ENCODE results near the gene SHB.

The SHB gene

DNA sequence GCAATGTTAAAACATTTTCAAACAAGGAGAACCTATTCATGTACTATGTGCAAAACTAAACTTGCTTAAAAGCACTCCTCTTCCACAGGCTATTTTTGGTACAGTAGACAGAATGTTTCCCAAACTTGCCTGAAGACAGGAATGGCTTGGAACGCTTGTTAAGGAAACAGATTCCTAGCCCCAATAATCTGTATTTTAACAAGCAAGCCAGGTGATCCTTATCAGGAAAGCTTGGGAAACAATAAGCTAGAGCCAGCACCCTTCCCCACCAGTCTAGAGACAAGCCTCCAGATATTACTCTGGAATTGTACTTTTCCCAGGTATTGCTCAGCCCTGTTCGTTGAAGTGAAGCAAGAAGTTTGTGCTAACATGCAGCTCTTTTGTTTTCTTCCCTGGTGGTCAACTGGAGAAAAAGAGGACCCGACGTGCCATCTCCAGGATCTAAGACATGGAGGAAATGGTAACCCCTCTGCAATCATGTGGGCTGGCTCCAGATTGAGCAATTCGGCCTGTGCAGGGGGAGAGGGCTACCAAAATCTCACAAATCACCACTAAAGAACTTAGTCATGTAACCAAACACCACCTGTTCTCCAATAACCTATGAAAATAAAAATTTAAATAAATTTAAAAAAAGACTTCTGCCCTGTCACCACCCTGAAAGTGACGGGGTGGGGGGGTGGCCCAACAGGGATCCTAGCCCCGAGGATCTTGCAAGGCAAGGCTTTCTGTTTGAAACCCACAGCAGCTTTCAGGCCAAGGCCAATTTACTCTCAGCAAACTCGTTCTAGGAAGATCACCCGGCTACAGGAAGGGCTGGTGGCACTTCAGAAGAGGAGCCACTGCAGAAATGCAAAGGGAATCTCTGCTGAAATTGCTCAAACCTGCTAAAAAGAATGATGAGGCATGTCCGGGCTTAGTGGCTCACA, 48.6 kb downstream of the SHB start:
- no peak for DNase-seq

DNA sequence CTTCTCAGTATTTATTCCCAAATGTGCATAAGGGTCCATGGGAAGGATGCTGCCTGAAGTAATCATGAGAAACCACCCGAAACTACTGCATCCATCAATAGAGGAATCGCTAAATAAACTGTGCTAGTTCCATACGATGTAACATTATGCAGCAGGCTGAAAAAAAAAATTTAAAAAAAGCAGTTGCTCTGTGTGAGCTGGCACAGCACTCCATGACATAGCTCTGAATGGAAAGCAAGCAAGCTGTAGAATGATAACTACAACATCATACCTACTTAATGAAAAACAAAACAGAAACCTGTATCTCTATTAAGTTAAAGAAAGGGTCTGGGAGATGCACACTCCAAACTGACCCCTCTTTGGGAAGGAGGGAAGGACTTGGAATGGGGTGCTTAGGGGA, 49.3 kb downstream of the SHB start:
- no peak for DNase-seq

DNA sequence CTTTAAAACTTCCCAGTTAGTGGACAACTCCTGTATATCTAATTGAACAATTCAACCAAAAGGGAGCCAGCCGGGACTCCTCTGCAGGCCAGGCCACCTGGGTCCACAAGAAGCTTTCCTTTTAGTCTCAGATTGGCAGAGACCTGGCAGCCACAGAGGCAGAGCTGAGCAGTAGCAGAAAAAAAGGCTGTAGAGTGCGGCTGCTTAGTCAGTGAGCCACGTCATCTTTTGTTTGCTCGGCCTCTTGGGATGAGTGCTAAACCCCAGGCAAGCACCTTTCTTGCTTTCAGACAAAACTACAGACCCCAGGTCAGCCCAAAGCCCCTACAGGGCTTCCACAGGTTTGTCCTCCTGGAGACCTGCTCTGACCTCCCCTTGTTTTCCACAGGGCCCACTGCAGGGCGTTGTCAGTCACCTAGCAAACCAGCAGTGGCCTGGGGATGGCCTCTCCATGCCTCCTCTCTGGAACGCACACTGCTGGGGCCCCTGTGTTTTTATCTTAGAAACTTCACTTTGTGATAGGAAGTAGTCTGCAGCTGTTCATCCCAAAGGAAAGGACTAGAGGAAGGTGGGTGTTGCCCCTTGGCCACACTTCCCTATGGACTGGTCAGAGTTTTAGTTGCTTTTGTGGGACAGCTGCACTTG, 49.9 kb downstream of the SHB start:
- no peak for DNase-seq

DNA sequence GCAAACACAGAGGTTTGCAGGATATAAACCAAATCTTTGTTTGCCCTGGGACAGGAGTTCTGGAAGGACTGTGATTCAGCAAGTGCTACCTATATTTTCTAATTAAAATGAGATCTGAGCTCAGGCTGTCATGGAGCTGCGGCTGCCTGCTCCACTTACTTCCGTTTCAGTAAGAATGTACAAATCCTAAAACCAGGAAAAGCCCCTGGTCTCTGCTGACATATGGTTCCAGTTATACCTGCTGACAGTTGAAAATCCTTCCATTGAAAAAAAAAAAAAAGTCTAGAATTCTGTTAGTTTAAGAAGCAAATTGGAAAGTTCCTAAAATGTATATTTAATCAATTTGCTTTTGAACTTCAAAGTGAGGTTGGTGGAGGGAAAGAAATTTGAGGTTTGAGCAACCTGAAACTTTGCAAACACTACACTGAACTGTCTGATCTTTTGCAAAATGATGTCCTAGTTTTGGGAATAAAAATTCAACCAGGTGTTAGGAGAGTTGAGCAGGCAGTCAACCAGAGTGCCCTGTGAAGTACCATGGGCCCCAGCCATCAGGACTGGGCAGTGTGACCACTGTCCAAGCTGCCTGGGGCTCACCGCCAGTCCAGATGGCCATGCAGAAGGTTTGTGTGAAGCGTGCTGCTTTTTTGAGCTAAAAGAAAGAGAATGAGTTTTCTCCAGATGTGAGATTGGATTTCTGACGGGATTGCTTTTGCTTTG, 50.6 kb downstream of the SHB start:
- no peak for DNase-seq

DNA sequence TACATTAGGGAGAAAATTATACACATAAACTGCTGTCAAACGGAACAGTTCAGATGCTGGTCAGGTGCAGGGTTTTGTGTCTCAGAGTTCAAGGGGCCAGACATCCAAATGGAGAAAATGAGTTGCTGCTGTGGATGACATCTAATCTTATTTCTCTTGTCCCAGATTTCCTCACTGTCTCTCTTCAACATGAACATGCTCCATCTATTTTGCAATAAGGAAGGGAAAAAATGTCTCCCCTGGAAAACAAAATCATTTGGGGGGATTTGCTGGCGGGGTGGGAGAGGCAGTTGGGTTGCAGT, 51.2 kb downstream of the SHB start:
- DNase-seq, result no peak

DNA sequence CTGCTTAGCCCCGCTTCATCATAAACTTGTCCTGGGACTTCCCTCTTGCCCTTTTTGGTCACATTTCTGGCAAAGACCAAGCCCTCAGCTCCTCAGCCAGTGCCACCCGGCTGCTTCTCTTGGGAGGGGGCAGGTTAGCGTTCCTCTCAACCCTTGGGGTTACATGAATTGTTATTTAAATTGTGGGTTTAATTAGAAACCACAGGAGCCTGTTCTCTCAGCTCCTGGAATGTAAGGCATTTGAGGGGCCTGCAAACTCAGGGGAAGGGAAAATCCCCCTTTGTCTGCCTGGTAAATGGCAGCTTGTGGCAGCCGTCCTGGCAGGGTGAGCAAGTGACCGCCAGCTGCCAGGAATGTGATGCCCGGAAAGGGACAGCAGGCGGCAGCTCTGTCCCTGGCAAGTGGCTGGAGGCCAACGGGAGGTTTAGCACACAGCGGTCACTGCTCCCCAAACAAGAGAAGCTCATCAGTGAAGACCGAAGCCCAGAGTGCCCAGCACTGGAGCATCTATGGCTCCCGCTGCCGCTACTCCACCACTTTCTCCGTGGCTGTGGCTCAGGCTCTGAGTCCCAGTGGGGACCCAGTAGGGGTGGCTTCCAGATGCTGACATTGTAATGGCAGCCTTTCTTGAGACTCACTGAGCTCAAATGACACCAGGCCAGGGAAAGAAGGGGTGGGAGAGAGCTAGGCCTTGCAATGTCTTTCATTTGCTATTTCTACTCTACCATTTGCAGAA, 51.7 kb downstream of the SHB start:
- DNase-seq, result no peak

DNA sequence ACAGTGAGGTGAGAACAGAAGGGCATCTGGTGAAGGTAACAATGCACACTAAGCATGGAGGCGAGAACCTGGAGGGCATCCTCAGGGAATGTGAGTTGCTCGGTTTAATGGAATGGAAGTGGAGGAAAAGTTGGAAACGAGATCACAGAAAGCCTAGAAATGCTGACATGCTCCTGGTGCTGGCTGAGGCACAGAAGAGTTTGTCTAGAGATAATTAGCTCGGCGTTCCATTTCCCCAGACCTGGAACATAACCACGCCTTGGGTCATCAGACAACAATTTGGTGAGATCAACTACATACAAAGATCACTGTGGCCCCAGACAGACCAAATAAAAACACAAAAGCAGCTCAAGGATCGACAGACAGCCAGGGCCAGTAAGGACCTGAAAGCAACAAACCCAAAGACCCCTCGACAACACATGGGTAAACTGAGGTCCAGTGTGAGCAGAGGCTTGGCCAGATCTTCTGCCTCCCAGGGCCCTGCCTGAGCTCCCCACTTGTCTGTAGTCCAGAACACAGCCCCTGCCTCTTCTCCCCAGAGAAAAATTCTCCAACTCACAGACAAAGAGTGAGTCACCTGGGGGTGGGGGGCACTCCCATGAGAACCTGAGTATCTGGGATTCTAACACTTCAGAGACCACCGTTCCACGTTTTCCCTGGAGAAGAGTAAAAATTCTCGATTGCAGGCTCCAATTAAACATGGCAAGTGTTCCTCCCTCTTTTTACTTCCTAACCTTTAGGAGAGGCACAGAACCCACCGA, 52.5 kb downstream of the SHB start:
- DNase-seq, result no peak

DNA sequence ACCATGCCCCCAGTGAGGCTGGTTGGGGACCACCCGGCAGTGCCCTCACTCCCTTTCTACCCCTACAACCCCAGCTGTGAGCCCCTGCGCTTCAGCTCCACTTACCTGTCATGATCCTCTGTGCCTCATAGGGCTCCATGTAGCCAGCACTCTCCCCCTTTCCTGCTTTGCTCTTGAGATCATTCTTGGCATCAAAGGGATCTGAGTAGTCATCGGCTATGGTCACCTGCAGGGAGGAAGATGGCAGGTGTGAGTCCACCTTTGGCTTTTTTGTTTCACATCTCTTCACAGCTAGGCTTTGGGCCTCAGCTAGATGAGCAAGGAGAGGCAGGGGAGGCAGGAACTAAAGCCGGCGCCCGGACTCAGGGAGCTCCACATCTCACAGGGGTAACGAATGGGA, 53.1 kb downstream of the SHB start:
- DNase-seq, result no peak

DNA sequence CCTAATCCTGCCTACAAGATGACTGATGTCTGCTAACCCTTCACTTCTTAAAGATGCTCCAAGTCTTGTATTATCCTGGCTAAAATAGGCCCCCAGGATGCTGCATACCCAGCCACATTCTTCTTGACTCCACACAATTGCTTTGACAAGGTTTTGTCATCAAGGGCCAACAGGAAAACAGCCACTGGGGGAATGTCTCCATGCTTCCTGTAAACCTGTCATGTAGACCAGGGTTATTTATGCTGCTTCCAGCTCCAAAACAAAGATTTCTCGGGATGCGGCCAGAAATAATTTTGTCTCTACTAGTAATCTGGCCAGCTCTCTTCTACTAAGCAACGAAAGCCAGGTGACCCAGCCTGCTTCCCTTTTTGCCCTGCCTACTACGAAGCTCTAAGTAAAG, 53.8 kb downstream of the SHB start:
- no peak for DNase-seq

DNA sequence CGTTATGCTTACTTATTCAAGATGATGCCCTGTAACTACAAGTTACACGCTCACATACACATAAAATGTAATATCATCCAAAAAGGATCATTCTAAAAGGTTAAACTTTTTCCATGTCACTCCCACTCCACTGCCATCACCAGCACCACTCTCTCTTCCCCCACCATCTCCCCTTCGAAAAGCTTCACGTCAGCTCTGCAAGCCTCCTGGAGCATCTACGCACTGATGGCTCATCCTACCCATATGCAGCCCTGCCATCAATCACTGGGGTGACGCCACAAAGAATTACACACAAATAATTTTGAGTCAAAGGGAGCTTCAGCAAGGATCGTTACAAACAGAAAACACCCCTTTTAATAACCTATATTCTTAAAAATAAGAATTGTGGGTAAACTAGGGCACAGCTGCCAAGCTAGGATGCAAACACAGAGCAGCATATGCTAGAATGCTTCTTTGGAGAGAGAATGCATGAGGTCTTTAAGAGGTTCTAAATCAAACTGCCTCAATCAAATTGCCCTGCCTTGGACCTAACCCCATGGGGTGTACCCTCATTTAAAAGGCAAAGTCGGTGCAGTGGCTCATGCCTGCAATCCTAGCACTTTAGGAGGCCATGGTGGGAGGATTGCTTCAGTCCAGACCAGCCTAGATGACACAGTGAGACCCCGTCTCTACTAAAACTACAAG, 56.1 kb downstream of the SHB start:
- DNase-seq, result no peak

DNA sequence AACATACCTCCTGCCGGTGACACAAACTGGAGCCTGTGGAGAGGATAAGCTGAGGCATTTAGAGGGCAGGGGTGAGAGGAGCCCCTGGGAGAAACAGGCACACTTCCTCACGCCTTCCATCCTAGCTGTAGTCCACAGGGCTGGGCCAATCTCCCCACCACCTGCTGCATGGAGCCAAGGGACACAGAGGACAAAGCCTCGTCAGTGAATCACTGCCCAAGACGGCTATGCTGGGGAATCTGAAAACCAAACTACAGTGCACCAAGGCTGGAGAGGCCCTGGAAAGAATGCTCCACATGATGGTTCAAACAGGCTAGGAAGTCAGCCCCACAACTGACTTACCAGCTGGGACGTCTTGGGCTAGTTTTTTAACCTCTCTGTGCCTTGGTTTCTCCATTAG, 57.0 kb downstream of the SHB start:
- DNase-seq, result no peak

DNA sequence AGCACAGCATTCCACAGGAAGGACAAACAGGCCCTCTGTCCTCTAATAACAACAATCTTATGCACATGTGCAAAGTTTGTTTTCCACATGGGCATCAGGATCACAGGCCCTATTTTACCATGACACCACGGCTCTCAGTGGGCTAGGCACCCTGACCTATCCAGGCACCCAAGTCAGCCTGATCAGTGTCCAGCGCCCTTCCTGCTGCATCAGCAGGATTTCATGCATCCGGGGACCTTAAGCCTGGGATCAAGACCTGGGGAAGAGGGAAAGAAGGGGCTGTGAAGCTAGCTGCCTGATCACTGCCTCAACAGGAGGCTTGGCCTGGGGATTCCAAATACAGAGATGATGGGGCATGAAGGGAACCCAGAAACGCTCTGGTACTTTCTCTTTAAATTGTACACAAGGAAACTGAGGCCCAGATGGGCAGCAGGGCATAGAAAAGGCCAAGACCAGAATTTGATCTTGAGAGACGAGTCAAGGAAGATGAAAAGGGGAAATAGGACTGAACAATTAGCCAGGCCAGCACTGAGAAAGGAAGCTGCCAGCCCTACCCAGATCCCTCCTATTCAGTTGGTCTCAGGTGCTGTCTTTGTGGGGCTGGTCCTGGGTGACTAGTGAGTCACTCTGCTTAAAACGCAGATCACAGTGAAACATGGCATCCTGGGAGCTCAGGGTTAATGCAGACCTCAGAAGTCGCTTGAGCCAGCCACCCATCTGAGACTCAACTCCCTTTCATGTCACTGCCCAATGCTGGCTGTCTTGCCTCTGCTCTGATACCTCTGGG, 57.9 kb downstream of the SHB start:
- DNase-seq, result no peak

DNA sequence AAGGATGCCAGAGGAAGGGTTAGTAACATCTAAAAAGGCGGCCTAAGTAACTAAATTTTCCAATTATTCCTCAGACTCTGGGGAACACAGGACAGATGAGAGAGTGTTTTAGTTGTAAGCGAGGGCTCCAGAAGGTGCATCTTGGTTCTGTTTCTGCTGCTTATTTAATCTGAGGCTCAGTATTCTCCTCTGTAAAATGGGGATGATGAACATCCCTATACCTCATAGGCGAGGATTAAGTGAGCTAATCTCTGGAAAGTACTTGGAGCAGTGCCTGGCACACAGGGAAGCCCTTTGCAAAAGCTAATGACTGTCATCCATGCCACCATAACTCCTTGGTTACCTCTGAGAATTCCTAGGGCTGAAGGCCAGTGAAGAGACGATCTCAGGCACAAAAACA, 59.0 kb downstream of the SHB start:
- DNase-seq, result no peak

DNA sequence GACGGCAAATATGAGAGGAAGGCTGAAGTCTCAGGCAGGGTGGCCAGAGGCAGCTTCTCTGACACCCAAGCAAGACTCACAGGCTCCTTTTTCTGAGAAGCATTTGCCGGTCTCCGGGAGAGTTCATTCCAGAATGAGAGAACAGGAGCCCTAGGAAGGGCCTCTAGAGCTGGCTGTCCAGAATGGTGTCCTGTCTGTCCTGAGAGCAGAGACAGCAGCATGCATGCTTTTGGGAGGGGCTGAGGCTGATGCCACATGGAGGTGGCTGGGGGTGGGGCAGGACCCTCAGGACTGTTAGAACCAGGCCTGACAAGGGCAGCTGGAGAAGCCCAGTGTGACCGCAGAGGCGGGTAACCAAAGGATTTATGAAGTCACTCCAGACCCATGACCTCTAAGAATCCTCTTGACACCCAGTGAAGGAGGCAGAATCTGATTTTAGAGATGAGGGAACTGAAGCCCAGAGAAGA, 60.0 kb downstream of the SHB start:
- no peak for DNase-seq

DNA sequence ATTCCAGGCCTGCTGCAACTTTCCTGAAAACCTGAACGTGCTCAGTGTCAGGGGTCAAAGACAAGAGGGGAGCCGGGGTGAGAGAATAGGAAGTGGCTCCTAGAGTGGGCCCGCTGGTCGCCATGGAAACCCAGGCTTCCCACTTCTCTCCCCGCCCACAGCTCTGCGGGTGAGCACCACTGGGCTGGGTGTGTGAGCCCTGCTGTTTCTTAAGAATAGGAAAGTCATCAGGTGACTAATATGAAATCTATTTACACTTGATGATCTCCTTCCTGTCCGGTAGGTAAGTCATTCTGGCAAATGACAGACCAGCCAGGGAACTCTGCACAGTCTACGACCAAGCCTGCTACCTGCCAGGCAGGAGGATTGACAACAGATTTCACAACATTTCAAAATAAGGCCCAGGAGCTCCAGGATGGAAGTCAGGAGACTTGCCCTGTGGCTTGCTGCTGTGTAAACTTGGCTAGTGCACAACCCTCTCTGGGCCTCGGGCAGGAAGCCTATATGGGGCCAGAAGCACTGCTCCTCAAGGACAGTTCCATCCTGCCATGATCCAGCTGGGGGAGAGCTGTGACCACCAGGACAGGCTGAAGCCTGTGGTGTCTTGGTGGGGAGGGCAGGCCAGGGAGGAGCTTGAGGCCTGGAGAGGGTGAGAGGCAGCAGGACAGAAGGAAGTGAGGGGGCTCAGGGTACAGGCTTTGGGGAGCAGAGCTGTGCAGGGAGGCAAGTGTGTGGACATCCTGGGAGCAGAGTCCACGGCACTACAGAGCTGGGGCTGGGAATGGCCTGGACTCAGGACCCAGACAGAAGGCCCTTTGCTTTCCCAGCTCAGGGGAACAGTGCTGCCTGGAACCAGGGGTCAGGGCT, 60.6 kb downstream of the SHB start:
- peak; percentile 81 to 83 for DNase-seq

DNA sequence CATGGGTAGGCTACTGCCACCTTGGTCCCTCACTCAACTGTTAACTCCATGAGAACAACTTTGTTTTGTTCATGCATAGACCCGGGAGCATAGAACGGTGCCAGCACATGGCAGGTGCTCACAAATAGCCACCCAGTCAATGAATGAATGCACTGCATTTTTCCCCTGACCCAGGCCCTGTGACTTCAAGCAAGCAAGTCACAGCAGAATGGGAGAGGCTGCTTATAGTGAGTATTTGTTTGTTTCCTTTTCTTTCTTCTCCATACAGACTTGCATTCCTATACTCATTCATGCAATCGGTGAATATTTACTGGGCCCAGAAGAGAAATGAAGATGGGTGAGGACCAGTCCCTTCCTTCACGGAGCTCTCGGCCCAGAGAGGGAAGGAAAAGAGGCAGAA, 62.0 kb downstream of the SHB start:
- no peak for DNase-seq

DNA sequence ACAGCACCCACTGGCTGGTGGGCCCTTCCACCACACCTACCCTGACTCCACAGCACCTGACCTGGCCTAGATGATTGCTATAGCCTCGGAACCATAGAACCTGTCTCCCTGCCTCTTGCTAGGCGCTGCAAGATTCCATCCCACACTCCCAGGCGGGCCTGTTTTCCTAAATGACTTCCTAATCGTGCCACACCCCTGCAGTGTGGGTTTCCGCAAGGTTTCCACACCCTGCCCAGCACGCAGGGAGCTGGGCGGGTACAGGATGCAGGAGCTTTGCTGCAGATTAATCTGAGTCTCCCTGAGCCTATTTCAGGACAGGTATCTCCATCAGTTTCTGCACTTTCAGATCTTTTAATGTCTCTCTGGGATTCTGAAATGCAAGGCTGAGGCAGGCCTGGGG, 62.9 kb downstream of the SHB start:
- DNase-seq, result no peak

DNA sequence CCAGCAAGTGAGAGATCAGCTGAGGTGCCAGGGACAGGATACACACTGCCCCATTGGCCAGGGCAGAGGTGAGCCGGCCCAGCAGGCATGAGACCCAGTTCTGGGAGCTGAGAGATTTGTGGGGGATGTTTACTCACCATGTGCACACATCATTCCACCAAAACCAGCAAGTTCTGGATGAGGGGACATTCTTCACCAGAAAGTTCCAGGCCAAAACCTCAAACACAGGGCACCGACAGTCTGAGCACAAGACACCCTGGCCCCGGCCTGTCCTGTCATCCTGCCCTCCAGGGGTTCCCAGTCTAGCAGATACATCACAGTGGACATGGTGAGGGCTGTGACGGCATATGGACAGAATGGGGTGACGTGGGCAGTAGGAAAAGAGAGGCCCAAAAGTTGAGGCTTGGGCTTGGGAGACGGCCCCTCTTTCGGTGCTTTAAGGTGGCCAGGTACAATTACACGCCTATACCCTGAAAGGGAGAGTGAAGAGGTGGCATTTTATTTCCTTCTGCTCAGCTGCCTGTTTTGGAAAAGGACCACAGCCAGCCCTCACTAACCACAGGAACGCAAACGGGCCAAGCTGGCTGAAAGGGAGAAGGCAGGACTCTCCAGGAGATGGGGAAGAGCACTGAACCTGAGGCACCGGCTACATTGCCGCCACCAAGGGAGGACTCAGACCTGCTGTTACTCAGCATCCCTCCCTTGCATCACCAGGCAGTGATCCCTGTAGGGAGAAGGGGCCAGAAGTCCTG, 64.0 kb downstream of the SHB start:
- DNase-seq, result no peak
